Nephron progenitor cell (in vitro differentiated cells): ENCODE data around the gene EGFR.

ENCODE experiments used
- DNase-seq: peaks from one replicate; pipeline ENCODE4 v3.0.0; 2021
- H3K27ac Mint-ChIP-seq: 2 replicates; pipeline ENCODE4 v1.8.0; 2021; ENCODE audit warnings: mild to moderate bottlenecking, moderate library complexity, mixed read lengths
- H3K27me3 Mint-ChIP-seq: 2 replicates; pipeline ENCODE4 v1.8.0; 2021; ENCODE audit warnings: mild to moderate bottlenecking, low read depth, mixed read lengths; ENCODE audit not compliant: poor library complexity
- H3K36me3 Mint-ChIP-seq: 2 replicates; pipeline ENCODE4 v1.8.0; 2021; ENCODE audit warnings: low read depth, mixed read lengths
- H3K4me1 Mint-ChIP-seq: 2 replicates; pipeline ENCODE4 v1.8.0; 2021; ENCODE audit warnings: mixed read lengths
- H3K4me3 Mint-ChIP-seq: 2 replicates; pipeline ENCODE4 v1.8.0; 2021; ENCODE audit warnings: mild to moderate bottlenecking, moderate library complexity, mixed read lengths
- H3K9me3 Mint-ChIP-seq: 2 replicates; pipeline ENCODE4 v1.8.0; 2021; ENCODE audit warnings: mild to moderate bottlenecking, moderate library complexity, mixed read lengths
- CTCF ChIP-seq: fragments of 200-600 bp; sonication (generic); IDR thresholded peaks from 2 replicates; pipeline ENCODE4 v1.5.0; 2021; ENCODE audit warnings: antibody characterized with exemption

EGFR gene

GRCh38 chr7:55214707-55215106 lies 195.9 kb downstream of the EGFR start:
- Mint-ChIP-seq H3K4me3 (no peak overlapping the region), H3K9me3 (peaks cover 7% of the 10 kb centered on the region), H3K36me3 (no peaks in the 10 kb centered on the region), H3K4me1 (peaks cover 6% of the 10 kb centered on the region), H3K27ac (no peak overlapping the region), H3K27me3 (peaks cover 2% of the 10 kb centered on the region)
- TF ChIP-seq CTCF: no peak
- no peak for DNase-seq

- no peak for DNase-seq
- Mint-ChIP-seq H3K4me3 (no peak overlapping the region), H3K27me3 (peaks cover 12% of the 10 kb centered on the region), H3K9me3 (peaks cover 32% of the 10 kb centered on the region), H3K4me1 (no peaks in the 10 kb centered on the region), H3K36me3 (no peaks in the 10 kb centered on the region), H3K27ac (no peak overlapping the region)
- no peak for TF ChIP-seq CTCF
Measured at GRCh38 chr7:55223023-55223422, 204.2 kb downstream of the EGFR start.

GRCh38 chr7:55224111-55224510 lies 205.3 kb downstream of the EGFR start:
- Mint-ChIP-seq H3K4me3 (no peak overlapping the region), H3K36me3 (peaks cover 3% of the 10 kb centered on the region), H3K27ac (no peak overlapping the region), H3K27me3 (peaks cover 10% of the 10 kb centered on the region), H3K4me1 (no peaks in the 10 kb centered on the region), H3K9me3 (peaks cover 35% of the 10 kb centered on the region)
- DNase-seq: no peak
- no peak for TF ChIP-seq CTCF

GRCh38 chr7:55224810-55225209 lies 206.0 kb downstream of the EGFR start:
- peaks cover 6% of the 10 kb centered on the region for H3K36me3 Mint-ChIP-seq
- TF ChIP-seq CTCF: no peak
- H3K4me1 Mint-ChIP-seq: no peaks in the 10 kb centered on the region
- peaks cover 42% of the 10 kb centered on the region for H3K9me3 Mint-ChIP-seq
- no peak overlapping the region for H3K27ac Mint-ChIP-seq
- no peak for DNase-seq
- no peak overlapping the region for H3K4me3 Mint-ChIP-seq
- H3K27me3 Mint-ChIP-seq: peaks cover 10% of the 10 kb centered on the region

- no peak for DNase-seq
- no peak for TF ChIP-seq CTCF
- peaks cover 49% of the 10 kb centered on the region for H3K9me3 Mint-ChIP-seq
- H3K4me3 Mint-ChIP-seq: no peak overlapping the region
- peaks cover 6% of the 10 kb centered on the region for H3K36me3 Mint-ChIP-seq
- H3K27me3 Mint-ChIP-seq: peaks cover 8% of the 10 kb centered on the region
- no peak overlapping the region for H3K27ac Mint-ChIP-seq
- peaks cover 12% of the 10 kb centered on the region for H3K4me1 Mint-ChIP-seq
Measured at GRCh38 chr7:55230014-55230413, 211.2 kb downstream of the EGFR start.

- Mint-ChIP-seq H3K27ac (no peak overlapping the region), H3K4me1 (peaks cover 12% of the 10 kb centered on the region), H3K36me3 (peaks cover 6% of the 10 kb centered on the region), H3K27me3 (peaks cover 8% of the 10 kb centered on the region), H3K4me3 (no peak overlapping the region), H3K9me3 (peaks cover 42% of the 10 kb centered on the region)
- no peak for DNase-seq
- no peak for TF ChIP-seq CTCF
Measured at GRCh38 chr7:55231736-55232280, 213.0 kb downstream of the EGFR start.
